K562 (cell line): Measurements from ENCODE around the gene PCNX3. TPM values are rescaled to one million over a fixed set of nuclear protein-coding genes. Genes with fewer than 3 reads are reported as not detected.

Experiments
- C11orf30 ChIP-seq: fragments of 450-650 bp; IDR thresholded peaks from 2 replicates; pipeline ENCODE4 v1.6.1; 2016; ENCODE audit warnings: low read depth, mild to moderate bottlenecking
- CAMTA2 ChIP-seq: fragments of 250-450 bp; sonication (Bioruptor Pico); conservative IDR thresholded peaks from 2 replicates; pipeline ENCODE4 v1.5.1; 2022
- CHD1 ChIP-seq: fragments of 200-600 bp; sonication (generic); IDR thresholded peaks from one replicate; pipeline ENCODE4 v1.6.1; 2012; ENCODE audit warnings: mild to moderate bottlenecking, moderate library complexity, low read length, inconsistent platforms
- HDAC1 ChIP-seq, 2 experiments: fragments of 450-650 bp; IDR thresholded peaks; 2 replicates each; pipeline ENCODE4 v1.6.1; 2016 to 2017; ENCODE audit warnings: inconsistent platforms in 1 of 2, mild to moderate bottlenecking in 1 of 2, moderate library complexity in 1 of 2
- KDM4B ChIP-seq, 2 experiments: fragments of 450-650 bp in 1 of 2; sonication (generic) in 1 of 2; IDR thresholded peaks; 2 replicates each; pipeline ENCODE4 v1.6.1; 2016 to 2017; ENCODE audit warnings: borderline replicate concordance in 2 of 2, antibody characterized with exemption in 1 of 2, low read depth in 1 of 2, mild to moderate bottlenecking in 1 of 2
- KLF13 ChIP-seq: fragments of 450-650 bp; IDR thresholded peaks from 2 replicates; pipeline ENCODE4 v1.6.1; 2016; ENCODE audit warnings: missing genetic modification characterization, low read depth, mild to moderate bottlenecking, missing compliant biosample characterization, moderate library complexity, borderline replicate concordance
- MYC ChIP-seq, 2 experiments: fragments of 250-450 bp in 1 of 2; sonication (Bioruptor Pico) in 1 of 2; IDR thresholded peaks; 2 replicates each; pipeline versions ENCODE4 v1.5.1 to v1.6.1; 2012 to 2021; ENCODE audit warnings: low read depth in 2 of 2, borderline replicate concordance in 1 of 2, improper control_type of control experiment in 1 of 2, low read length in 1 of 2, mild to moderate bottlenecking in 1 of 2, moderate library complexity in 1 of 2
- NCOA2 ChIP-seq, 2 experiments: fragments of 450-650 bp; IDR thresholded peaks; 2 replicates each; pipeline ENCODE4 v1.6.1; 2018; ENCODE audit warnings: mild to moderate bottlenecking in 2 of 2, moderate library complexity in 1 of 2; ENCODE audit not compliant: partially characterized antibody in 2 of 2
- PHF20 ChIP-seq: fragments of 450-650 bp; IDR thresholded peaks from 2 replicates; pipeline ENCODE4 v1.6.1; 2018; ENCODE audit not compliant: partially characterized antibody
- SMAD4 ChIP-seq: fragments of 250-450 bp; sonication (Bioruptor Pico); conservative IDR thresholded peaks from 2 replicates; pipeline ENCODE4 v1.8.0; 2021; ENCODE audit warnings: inconsistent platforms, mild to moderate bottlenecking, moderate library complexity
- SRF ChIP-seq, 2 experiments: fragments of 250-450, 450-650 bp in 1 of 2; sonication (Bioruptor Pico) in 1 of 2; sonication (generic) in 1 of 2; formaldehyde crosslinking; IDR thresholded peaks; 2 replicates each; pipeline versions ENCODE4 v1.5.0 to v1.5.1; 2020 to 2022; ENCODE audit warnings: mild to moderate bottlenecking in 1 of 2, missing genetic modification reagents in 1 of 2
- TAF1 ChIP-seq: IDR thresholded peaks from 2 replicates; pipeline ENCODE4 v1.6.1; 2011; ENCODE audit warnings: mild to moderate bottlenecking, low read length, moderate library complexity; ENCODE audit not compliant: insufficient read depth, control insufficient read depth, severe bottlenecking; ENCODE audit errors: extremely low read depth
- ZBTB17 ChIP-seq: fragments of 450-650 bp; formaldehyde crosslinking; IDR thresholded peaks from 2 replicates; pipeline ENCODE4 v1.4.0; 2020; ENCODE audit warnings: mild to moderate bottlenecking
- ZFP36 ChIP-seq: fragments of 150-350 bp; IDR thresholded peaks from 2 replicates; pipeline ENCODE4 v1.6.1; 2018; ENCODE audit warnings: low read length, low read depth; ENCODE audit not compliant: partially characterized antibody
- ZKSCAN1 ChIP-seq: fragments of 150-350 bp; IDR thresholded peaks from 2 replicates; pipeline ENCODE4 v1.6.1; 2016; ENCODE audit warnings: low read depth, low read length
- ZNF165 ChIP-seq: fragments of 250-450 bp; sonication (Bioruptor Pico); IDR thresholded peaks from 2 replicates; pipeline ENCODE4 v1.4.0; 2020; ENCODE audit warnings: borderline replicate concordance
- ZNF239 ChIP-seq: fragments of 250-450 bp; sonication (Bioruptor Pico); IDR thresholded peaks from 2 replicates; pipeline ENCODE4 v1.4.0; 2020; ENCODE audit warnings: mild to moderate bottlenecking
- ZNF766 ChIP-seq: fragments of 200-800 bp; sonication (Bioruptor generic); conservative IDR thresholded peaks from 2 replicates; pipeline ENCODE4 v1.6.1; 2016; ENCODE audit warnings: missing genetic modification characterization, missing compliant biosample characterization
- polyA plus RNA-seq, 8 experiments: library from polyadenylated mRNA; depleted of rRNA in 4 of 8; stranded (reverse) in 5 of 8; unstranded in 3 of 8; fragments of >200 nt; fragmentation: Nextera tagmentation in 2 of 8; fragmentation: Illumina TruSeq in 1 of 8; extraction: Ambion mirVana in 2 of 8; extraction: Trizol in 1 of 8; gene quantifications; 2 replicates each; pipeline versions ENCODE4 v1.2.1 to v1.2.3, GENCODE V29; 2011 to 2014; ENCODE audit warnings: inconsistent platforms in 1 of 8, missing spikeins in 1 of 8
- total RNA-seq, 7 experiments: library from RNA; depleted of rRNA in 6 of 7; stranded (reverse); fragments of >200 nt in 6 of 7; fragmentation: Illumina TruSeq in 2 of 7; extraction: Trizol in 2 of 7; gene quantifications; 2 replicates each; pipeline versions ENCODE4 v1.2.1 to v1.2.3, GENCODE V29; 2011 to 2021; ENCODE audit warnings: low replicate concordance in 1 of 7
- TF ChIP-seq, protein P1 (sequence below): sonication (generic); formaldehyde crosslinking; IDR thresholded peaks from 2 replicates; pipeline ENCODE4 v1.8.1; 2022; ENCODE audit warnings: missing genetic modification reagents
- TF ChIP-seq, protein P2 (sequence below): fragments of 200-800 bp; sonication (Bioruptor generic); IDR thresholded peaks from 2 replicates; pipeline ENCODE4 v1.6.1; 2016; ENCODE audit warnings: missing genetic modification characterization, missing compliant biosample characterization

PCNX3 gene
- total and polyA plus RNA-seq, 9 of the 15 experiments (the other 6 are each of a cell fraction or from before 2014, with no cell fraction given), result 0.11 to 47.8 (median 12.8) TPM

- TF ChIP-seq NCOA2 (IDR thresholded peaks at IDR 0.05; ENCODE audit: partially characterized antibody in 2 of 2) (peak in 1 of 2 experiments; percentile 98), CAMTA2 (0 out of 2 replicates have a peak, but pooled peaks have one; percentile 33), SRF (CRISPR knock-in tag; IDR thresholded peaks at IDR 0.05) (0 out of 4 replicates have a peak, but pooled peaks of 1 of the 2 experiments have one; percentile 40), HDAC1 (IDR thresholded peaks at IDR 0.05) (no peak), TAF1 (peak; percentile 47), ZNF165 (CRISPR knock-in tag) (no peak), ZFP36 (no peak), C11orf30 (no peak), CHD1 (no peak), MYC (IDR thresholded peaks at IDR 0.05; ENCODE audit: low read depth, low read length) (peak; percentile 77; the same call in 1 of the 2 replicates), MYC (CRISPR knock-in tag; IDR thresholded peaks at IDR 0.05; ENCODE audit: borderline replicate concordance, low read depth) (peak; percentile 71; the same call in 1 of the 2 replicates), ZKSCAN1 (peak; percentile 64; the same call in 1 of the 2 replicates), ZNF239 (CRISPR knock-in tag) (no peak), KLF13 (tag) (0 out of 2 replicates have a peak, but pooled peaks have one; percentile 13), PHF20 (peak; percentile 47), ZBTB17 (peak; percentile 80), SMAD4 (CRISPR knock-in tag) (peak; percentile 51; the same call in 1 of the 2 replicates), ZNF766 (0 out of 2 replicates have a peak, but pooled peaks have one; percentile 49), KDM4B (IDR thresholded peaks at IDR 0.05; ENCODE audit: borderline replicate concordance in 2 of 2, low read depth in 1 of 2) (no peak)
- TF ChIP-seq, protein P1, sequence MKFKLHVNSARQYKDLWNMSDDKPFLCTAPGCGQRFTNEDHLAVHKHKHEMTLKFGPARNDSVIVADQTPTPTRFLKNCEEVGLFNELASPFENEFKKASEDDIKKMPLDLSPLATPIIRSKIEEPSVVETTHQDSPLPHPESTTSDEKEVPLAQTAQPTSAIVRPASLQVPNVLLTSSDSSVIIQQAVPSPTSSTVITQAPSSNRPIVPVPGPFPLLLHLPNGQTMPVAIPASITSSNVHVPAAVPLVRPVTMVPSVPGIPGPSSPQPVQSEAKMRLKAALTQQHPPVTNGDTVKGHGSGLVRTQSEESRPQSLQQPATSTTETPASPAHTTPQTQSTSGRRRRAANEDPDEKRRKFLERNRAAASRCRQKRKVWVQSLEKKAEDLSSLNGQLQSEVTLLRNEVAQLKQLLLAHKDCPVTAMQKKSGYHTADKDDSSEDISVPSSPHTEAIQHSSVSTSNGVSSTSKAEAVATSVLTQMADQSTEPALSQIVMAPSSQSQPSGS (CRISPR knock-in tag), result peak; percentile 35; the same call in 1 of the 2 replicates
- TF ChIP-seq, protein P2, sequence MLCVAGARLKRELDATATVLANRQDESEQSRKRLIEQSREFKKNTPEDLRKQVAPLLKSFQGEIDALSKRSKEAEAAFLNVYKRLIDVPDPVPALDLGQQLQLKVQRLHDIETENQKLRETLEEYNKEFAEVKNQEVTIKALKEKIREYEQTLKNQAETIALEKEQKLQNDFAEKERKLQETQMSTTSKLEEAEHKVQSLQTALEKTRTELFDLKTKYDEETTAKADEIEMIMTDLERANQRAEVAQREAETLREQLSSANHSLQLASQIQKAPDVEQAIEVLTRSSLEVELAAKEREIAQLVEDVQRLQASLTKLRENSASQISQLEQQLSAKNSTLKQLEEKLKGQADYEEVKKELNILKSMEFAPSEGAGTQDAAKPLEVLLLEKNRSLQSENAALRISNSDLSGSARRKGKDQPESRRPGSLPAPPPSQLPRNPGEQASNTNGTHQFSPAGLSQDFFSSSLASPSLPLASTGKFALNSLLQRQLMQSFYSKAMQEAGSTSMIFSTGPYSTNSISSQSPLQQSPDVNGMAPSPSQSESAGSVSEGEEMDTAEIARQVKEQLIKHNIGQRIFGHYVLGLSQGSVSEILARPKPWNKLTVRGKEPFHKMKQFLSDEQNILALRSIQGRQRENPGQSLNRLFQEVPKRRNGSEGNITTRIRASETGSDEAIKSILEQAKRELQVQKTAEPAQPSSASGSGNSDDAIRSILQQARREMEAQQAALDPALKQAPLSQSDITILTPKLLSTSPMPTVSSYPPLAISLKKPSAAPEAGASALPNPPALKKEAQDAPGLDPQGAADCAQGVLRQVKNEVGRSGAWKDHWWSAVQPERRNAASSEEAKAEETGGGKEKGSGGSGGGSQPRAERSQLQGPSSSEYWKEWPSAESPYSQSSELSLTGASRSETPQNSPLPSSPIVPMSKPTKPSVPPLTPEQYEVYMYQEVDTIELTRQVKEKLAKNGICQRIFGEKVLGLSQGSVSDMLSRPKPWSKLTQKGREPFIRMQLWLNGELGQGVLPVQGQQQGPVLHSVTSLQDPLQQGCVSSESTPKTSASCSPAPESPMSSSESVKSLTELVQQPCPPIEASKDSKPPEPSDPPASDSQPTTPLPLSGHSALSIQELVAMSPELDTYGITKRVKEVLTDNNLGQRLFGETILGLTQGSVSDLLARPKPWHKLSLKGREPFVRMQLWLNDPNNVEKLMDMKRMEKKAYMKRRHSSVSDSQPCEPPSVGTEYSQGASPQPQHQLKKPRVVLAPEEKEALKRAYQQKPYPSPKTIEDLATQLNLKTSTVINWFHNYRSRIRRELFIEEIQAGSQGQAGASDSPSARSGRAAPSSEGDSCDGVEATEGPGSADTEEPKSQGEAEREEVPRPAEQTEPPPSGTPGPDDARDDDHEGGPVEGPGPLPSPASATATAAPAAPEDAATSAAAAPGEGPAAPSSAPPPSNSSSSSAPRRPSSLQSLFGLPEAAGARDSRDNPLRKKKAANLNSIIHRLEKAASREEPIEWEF, result no peak
These were observed 47.4 kb downstream of the PCNX3 start, which contains the start of gene RELA (continued) for GRCh38 chr11:65662799-65663638.
